Mesothelial cell of epicardium (in vitro differentiated cells): ENCODE results near the gene MUSTN1. TPM values are rescaled to one million over a fixed set of nuclear protein-coding genes. Genes with fewer than 3 reads are reported as not detected.

Source experiments
- DNase-seq, 2 experiments: peaks; one replicate each; pipeline ENCODE4 v3.0.0; 2021; ENCODE audit warnings: low spot score in 2 of 2; ENCODE audit not compliant: unreplicated experiment in 2 of 2
- H3K27ac Mint-ChIP-seq: 2 replicates; pipeline ENCODE4 v1.8.0; 2021; ENCODE audit warnings: mixed read lengths
- H3K27me3 Mint-ChIP-seq: 2 replicates; pipeline ENCODE4 v1.8.0; 2021; ENCODE audit warnings: low read depth, mixed read lengths
- H3K36me3 Mint-ChIP-seq: 2 replicates; pipeline ENCODE4 v1.8.0; 2021; ENCODE audit warnings: mixed read lengths
- H3K4me1 Mint-ChIP-seq: 2 replicates; pipeline ENCODE4 v1.8.0; 2021; ENCODE audit warnings: mixed read lengths
- H3K4me3 Mint-ChIP-seq: 2 replicates; pipeline ENCODE4 v1.8.0; 2021; ENCODE audit warnings: mild to moderate bottlenecking, moderate library complexity, mixed read lengths
- H3K9me3 Mint-ChIP-seq: 2 replicates; pipeline ENCODE4 v1.8.0; 2021; ENCODE audit warnings: mixed read lengths
- total RNA-seq: library from RNA; stranded (reverse); gene quantifications from 3 replicates; pipeline ENCODE4 v1.2.1, GENCODE V29; 2021
- TF ChIP-seq, protein P1 (sequence below): fragments of 200-600 bp; sonication (generic); IDR thresholded peaks from one replicate; pipeline ENCODE4 v1.5.0; 2021; ENCODE audit warnings: antibody characterized with exemption; ENCODE audit not compliant: unreplicated experiment

Gene MUSTN1
- total RNA-seq, 1 donor from 2014 or later = 1.0 TPM

DNA sequence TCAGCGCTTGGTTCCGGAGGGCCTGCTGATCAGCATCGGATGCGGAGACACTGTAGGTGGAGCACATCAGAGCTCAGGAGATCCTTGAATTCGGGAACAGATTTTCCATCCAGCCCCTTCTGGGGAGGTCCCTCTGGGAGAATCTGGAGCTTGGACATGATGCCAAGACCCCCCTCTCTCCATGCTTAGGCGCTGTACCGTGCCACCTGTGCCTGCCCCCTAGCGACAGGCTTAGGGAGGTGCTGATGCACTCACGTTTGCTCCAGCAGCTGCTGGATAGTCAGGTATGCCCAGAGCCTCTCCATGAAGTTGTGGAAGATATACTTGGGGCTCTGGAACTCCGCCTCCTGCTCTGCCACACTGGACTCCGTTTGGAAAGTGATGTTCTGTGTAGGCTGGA lies 14.1 kb downstream of the MUSTN1 start:
- Mint-ChIP-seq H3K36me3 (no peaks in the 10 kb centered on the region), H3K27me3 (no peaks in the 10 kb centered on the region), H3K4me3 (no peak overlapping the region), H3K27ac (no peak overlapping the region), H3K4me1 (no peaks in the 10 kb centered on the region), H3K9me3 (no peaks in the 10 kb centered on the region)
- DNase-seq = no peak
- TF ChIP-seq, protein P1, sequence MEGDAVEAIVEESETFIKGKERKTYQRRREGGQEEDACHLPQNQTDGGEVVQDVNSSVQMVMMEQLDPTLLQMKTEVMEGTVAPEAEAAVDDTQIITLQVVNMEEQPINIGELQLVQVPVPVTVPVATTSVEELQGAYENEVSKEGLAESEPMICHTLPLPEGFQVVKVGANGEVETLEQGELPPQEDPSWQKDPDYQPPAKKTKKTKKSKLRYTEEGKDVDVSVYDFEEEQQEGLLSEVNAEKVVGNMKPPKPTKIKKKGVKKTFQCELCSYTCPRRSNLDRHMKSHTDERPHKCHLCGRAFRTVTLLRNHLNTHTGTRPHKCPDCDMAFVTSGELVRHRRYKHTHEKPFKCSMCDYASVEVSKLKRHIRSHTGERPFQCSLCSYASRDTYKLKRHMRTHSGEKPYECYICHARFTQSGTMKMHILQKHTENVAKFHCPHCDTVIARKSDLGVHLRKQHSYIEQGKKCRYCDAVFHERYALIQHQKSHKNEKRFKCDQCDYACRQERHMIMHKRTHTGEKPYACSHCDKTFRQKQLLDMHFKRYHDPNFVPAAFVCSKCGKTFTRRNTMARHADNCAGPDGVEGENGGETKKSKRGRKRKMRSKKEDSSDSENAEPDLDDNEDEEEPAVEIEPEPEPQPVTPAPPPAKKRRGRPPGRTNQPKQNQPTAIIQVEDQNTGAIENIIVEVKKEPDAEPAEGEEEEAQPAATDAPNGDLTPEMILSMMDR = peak; percentile 59

DNA sequence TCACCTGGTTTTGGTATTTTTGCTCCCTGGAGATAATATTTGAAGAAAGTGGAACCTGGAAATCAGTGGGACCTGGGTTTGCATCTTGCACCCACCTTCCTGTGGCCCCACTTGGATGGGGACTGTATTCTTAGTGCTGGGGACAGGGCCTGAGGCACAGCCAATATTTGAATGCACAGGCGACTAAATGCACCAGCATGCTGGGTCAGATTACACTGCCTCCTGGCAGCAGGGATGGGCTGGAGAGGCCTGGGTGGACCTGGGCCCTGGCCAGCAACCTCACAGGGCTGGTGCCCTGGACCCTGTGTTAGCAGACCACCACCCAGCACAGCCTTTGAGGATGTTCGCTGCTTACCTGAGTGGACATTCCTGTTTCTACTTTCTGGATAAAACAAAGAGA lies 14.9 kb downstream of the MUSTN1 start:
- Mint-ChIP-seq H3K27me3 (no peaks in the 10 kb centered on the region), H3K27ac (no peak overlapping the region), H3K36me3 (no peaks in the 10 kb centered on the region), H3K4me1 (no peaks in the 10 kb centered on the region), H3K9me3 (no peaks in the 10 kb centered on the region), H3K4me3 (no peak overlapping the region)
- TF ChIP-seq, protein P1 = no peak
- DNase-seq = no peak

GRCh38 chr3:52817860-52818259 lies 17.0 kb downstream of the MUSTN1 start:
- Mint-ChIP-seq H3K9me3 (no peaks in the 10 kb centered on the region), H3K27me3 (no peaks in the 10 kb centered on the region), H3K4me3 (no peak overlapping the region), H3K4me1 (no peaks in the 10 kb centered on the region), H3K36me3 (no peaks in the 10 kb centered on the region), H3K27ac (no peak overlapping the region)
- TF ChIP-seq, protein P1 = no peak
- no peak for DNase-seq

DNA sequence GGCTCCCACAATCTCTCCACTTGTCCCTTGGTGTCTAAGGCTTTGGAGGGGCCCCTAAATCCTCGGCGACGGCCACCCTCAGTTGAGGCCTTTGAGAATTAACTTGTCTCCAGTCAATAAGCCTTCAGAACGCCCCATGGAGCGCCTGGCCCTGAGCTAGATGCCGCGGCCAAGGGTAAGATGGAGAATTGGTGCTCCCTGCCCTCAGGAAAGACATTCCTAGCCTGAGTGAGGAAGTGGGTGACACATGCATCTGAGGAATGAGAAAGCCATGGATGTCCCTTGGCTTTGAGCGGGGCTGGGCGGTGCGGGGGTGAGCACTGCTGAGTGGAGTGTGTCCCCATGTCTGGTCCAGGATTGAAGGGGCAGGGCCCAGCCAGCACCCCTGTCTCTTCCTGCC lies 17.6 kb downstream of the MUSTN1 start:
- H3K27ac Mint-ChIP-seq = no peak overlapping the region
- no peaks in the 10 kb centered on the region for H3K27me3 Mint-ChIP-seq
- no peaks in the 10 kb centered on the region for H3K9me3 Mint-ChIP-seq
- H3K36me3 Mint-ChIP-seq = no peaks in the 10 kb centered on the region
- no peaks in the 10 kb centered on the region for H3K4me1 Mint-ChIP-seq
- no peak for DNase-seq
- TF ChIP-seq, protein P1 = no peak
- H3K4me3 Mint-ChIP-seq = no peak overlapping the region

GRCh38 chr3:52816654-52817053 lies 18.2 kb downstream of the MUSTN1 start:
- H3K4me3 Mint-ChIP-seq = no peak overlapping the region
- H3K36me3 Mint-ChIP-seq = no peaks in the 10 kb centered on the region
- no peaks in the 10 kb centered on the region for H3K27me3 Mint-ChIP-seq
- no peak for DNase-seq
- H3K27ac Mint-ChIP-seq = no peak overlapping the region
- H3K9me3 Mint-ChIP-seq = no peaks in the 10 kb centered on the region
- H3K4me1 Mint-ChIP-seq = no peaks in the 10 kb centered on the region
- TF ChIP-seq, protein P1 = no peak

DNA sequence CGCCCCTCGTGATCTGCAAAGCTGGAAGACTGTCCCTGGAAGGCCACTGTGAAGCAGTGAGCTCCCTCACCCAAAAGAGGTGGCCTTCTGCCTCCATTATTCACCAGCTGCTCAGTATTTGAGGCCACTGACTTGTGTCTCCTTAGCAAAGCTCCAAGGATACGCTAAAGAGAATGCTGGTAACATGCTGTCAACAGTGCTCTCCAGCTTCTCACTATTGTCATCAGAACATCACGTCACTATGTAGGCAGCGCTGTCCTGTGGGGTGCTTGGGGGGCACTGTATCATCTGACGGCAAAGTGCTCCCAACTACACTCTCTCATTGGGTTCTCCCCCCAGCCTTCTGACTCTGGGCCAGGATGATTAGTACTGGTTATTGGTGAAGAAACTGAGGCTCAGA lies 18.6 kb downstream of the MUSTN1 start:
- H3K27ac Mint-ChIP-seq = no peak overlapping the region
- no peak overlapping the region for H3K4me3 Mint-ChIP-seq
- no peaks in the 10 kb centered on the region for H3K9me3 Mint-ChIP-seq
- no peaks in the 10 kb centered on the region for H3K27me3 Mint-ChIP-seq
- DNase-seq = no peak
- H3K36me3 Mint-ChIP-seq = no peaks in the 10 kb centered on the region
- TF ChIP-seq, protein P1 = no peak
- no peaks in the 10 kb centered on the region for H3K4me1 Mint-ChIP-seq
